ENCODE measurements around the gene PAX6.

DNA sequence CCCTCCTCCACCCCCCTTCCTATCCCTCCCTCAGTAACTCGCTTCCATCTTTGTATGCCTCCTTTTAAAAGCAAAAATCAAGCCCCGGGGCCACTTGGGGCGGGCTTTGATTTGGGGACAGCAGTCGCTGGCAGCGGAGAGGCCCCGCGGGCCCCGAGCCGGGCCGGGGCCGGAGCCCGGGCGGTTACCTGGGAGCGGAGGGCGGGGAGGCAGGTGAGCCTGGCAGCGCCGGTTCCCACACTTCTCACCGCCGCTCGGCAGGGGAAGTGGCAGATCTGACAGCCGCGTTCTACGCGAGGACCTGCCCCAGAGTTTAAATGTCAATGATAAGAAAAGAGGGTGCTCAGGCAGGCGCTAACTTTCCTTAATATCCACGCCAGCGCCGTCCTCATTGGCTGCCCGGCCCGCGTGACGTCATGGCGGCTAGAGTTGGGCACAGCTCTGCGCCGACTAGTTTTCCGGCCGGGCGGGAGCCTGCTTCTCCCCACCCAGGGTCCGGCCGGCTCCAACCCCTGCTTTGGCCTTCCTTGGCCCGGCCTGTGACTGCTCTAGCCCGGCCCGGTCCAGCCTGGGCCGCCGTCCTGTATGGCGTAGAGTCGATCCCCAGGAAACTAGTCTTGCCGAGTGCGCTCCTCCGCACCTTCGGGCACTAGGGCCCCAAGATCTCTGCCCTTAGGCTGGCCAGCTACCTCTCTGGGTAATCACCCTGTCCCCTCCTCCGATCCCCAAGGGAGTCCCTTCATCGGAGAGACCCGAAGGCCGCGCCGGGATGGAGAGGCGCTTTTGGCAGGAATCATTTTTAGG is 6.7 kb upstream of the PAX6 start:
- no peak for TF ChIP-seq YY1 (IDR thresholded peaks at IDR 0.05; ENCODE audit: insufficient read depth, insufficient read length)
- TF ChIP-seq SUZ12 (IDR thresholded peaks at IDR 0.05; ENCODE audit: extremely low read depth, insufficient read depth, insufficient read length) = peak; percentile 78
